Peyer's patch (tissue), 4 donors: ENCODE measurements around the gene SYK. TPM values are rescaled to one million over a fixed set of nuclear protein-coding genes. Genes with fewer than 3 reads are reported as not detected.
A peak's percentile ranks its signal among the peaks of the same experiment; 100 is the strongest.

ENCODE experiments used
- DNase-seq, 3 donors: peaks; one replicate each; pipeline ENCODE4 v3.0.0-alpha.2; 2017 to 2019
- H3K27ac ChIP-seq, 4 donors: fragments of 200-600 bp; sonication (generic); one replicate each; pipeline ENCODE4 v1.5.1; 2016 to 2019
- H3K27me3 ChIP-seq, 2 donors: fragments of 200-600 bp; sonication (generic); one replicate each; pipeline ENCODE4 v1.5.1; 2019
- H3K36me3 ChIP-seq, 3 donors: fragments of 200-600 bp; sonication (generic); one replicate each; pipeline ENCODE4 v1.5.1; 2016 to 2019
- H3K4me1 ChIP-seq, 4 donors: fragments of 200-600 bp; sonication (generic); one replicate each; pipeline ENCODE4 v1.5.1; 2016 to 2019
- H3K4me3 ChIP-seq, 4 donors: fragments of 200-600 bp; sonication (generic); 1 replicate in 3 of 4; 2 replicates in 1 of 4; pipeline ENCODE4 v1.5.1; 2016 to 2019; ENCODE audit warnings: mild to moderate bottlenecking in 1 of 4
- H3K9me3 ChIP-seq, 4 donors: fragments of 200-600 bp; sonication (generic); one replicate each; pipeline ENCODE4 v1.5.1; 2016 to 2019; ENCODE audit warnings: mild to moderate bottlenecking in 1 of 4
- POLR2A ChIP-seq, 2 donors: fragments of 450-650 bp; IDR thresholded peaks; one replicate each; pipeline ENCODE4 v1.5.1; 2017; ENCODE audit warnings: antibody characterized with exemption in 2 of 2, mild to moderate bottlenecking in 2 of 2, moderate library complexity in 2 of 2
- total RNA-seq, 4 donors: library from RNA; depleted of rRNA; stranded (reverse); fragments of >200 nt; gene quantifications; one replicate each; pipeline ENCODE4 v1.1.0, GENCODE V29; 2016
- TF ChIP-seq, protein P1 (sequence below), 6 experiments: fragments of 450-650 bp in 4 of 6; fragments of 200-600 bp in 2 of 6; sonication (generic) in 1 of 6; IDR thresholded peaks; one replicate each; pipeline ENCODE4 v1.5.1; 2017 to 2019; ENCODE audit warnings: antibody characterized with exemption in 6 of 6, mild to moderate bottlenecking in 3 of 6, moderate library complexity in 1 of 6

SYK gene
- total RNA-seq, 4 donors from 2014 or later = 48.7 to 81.7 (median 60.0) TPM

DNA sequence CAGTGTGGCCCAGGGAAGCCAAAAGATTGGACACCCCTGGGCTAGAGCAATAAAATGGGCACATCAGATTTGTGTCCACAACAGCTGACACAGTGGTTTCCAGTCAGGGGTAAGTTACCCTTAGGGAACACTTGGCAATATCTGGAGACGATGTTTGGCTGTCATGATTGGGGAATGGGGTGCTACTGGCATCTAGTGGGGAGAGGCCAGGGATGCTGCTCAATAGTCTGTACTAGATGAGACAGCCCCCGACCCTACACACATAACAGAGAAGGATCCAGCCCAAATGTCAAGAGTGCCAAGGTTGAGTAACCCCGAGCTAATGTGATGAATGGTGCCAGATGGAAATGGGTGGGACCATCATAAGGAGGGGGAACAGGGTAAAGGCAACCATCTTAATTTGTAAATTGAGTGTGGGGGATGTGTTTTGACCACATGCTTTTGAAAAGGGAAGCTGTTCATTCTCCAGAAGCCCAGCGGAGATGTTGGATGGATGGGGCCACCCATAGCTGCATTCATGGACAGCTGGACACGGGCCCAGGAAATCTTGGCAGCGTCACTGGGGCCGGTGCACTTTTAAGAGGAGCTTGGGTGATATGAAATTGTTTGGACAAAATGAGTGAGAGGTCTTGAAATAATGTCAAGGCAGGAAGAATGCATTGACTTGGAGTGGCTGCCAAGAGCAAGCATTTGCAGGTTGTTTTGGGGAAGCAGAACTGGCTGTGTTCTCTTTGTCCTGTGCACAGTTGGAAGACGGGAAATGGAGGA lies 33.4 kb downstream of the SYK start:
- peak in 1 of 3 donors; percentile 33 for DNase-seq
- H3K27me3 ChIP-seq = no peaks in the 10 kb centered on the region

DNA sequence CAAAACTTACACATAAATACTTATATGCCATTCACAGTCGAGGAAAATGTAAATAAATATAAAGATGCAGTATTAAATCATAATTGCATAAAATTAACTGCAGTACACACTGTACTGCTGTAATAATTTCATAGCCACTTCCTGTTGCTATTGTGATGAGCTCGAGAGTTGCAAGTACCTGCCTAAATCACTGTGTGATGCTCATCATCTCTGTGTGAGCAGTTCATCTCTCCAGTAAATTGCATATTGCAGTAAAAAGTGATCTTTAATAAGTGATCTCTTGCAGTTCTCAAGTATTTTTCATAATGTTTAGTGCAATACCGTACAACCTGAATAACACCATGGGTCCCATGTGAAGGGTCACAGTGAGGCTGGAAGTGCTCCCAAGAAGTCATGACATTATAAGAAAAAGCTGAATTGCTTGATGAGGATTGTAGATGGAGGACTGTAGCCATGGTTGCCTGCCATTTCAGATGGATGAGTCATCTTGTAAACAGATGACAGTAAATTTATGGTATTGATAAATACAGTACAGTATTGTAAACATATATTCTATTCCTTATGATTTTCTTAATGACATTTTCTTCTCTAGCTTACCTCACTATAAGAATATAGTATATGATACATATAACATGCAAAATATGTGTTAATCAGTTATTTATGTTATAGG lies 34.9 kb downstream of the SYK start:
- Histone ChIP-seq H3K9me3 (no peaks in the 10 kb centered on the region), H3K27me3 (no peaks in the 10 kb centered on the region), H3K4me1 (peaks cover 0 to 40% (median 9%) of the 10 kb centered on the region in 4 donors), H3K27ac (peak overlapping the region in 1 of 4 donors; percentile 33), H3K36me3 (no peaks in the 10 kb centered on the region), H3K4me3 (no peak overlapping the region)
- DNase-seq = peak in 1 of 3 donors; percentile 45
- TF ChIP-seq POLR2A (IDR thresholded peaks at IDR 0.05) = no peak
- TF ChIP-seq, protein P1, sequence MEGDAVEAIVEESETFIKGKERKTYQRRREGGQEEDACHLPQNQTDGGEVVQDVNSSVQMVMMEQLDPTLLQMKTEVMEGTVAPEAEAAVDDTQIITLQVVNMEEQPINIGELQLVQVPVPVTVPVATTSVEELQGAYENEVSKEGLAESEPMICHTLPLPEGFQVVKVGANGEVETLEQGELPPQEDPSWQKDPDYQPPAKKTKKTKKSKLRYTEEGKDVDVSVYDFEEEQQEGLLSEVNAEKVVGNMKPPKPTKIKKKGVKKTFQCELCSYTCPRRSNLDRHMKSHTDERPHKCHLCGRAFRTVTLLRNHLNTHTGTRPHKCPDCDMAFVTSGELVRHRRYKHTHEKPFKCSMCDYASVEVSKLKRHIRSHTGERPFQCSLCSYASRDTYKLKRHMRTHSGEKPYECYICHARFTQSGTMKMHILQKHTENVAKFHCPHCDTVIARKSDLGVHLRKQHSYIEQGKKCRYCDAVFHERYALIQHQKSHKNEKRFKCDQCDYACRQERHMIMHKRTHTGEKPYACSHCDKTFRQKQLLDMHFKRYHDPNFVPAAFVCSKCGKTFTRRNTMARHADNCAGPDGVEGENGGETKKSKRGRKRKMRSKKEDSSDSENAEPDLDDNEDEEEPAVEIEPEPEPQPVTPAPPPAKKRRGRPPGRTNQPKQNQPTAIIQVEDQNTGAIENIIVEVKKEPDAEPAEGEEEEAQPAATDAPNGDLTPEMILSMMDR (IDR thresholded peaks at IDR 0.05) = no peak

More for the DNA sequence above, 33.4 kb downstream of the SYK start:
- Histone ChIP-seq H3K9me3 (no peaks in the 10 kb centered on the region), H3K4me3 (no peak overlapping the region), H3K27ac (no peak overlapping the region), H3K4me1 (peaks cover 0 to 44% (median 10%) of the 10 kb centered on the region in 4 donors), H3K36me3 (no peaks in the 10 kb centered on the region)
- TF ChIP-seq, protein P1 (IDR thresholded peaks at IDR 0.05) = no peak
- TF ChIP-seq POLR2A (IDR thresholded peaks at IDR 0.05) = no peak

DNA sequence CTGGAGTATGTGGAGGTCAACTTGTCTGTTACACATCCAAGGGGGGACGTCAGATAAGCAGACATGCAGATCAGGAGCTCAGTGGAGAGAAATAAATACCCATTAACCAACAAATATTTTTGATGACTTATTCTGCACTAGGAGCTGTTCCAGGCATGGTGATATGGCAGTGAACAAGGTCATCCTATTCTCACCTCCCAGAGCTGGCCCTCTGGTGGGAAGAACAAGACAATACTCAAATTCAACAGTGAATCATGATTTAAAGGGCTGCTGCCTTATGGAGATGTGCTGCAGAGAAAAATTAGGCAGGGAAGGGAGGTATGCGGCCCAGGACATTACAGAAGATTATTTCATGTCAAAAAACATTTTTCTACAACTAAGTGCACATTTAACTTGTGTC lies 36.5 kb downstream of the SYK start:
- Histone ChIP-seq H3K4me3 (no peak overlapping the region), H3K27me3 (no peaks in the 10 kb centered on the region), H3K27ac (peak overlapping the region in 1 of 4 donors; percentile 4), H3K4me1 (peaks cover 0 to 29% (median 5%) of the 10 kb centered on the region in 4 donors), H3K36me3 (no peaks in the 10 kb centered on the region), H3K9me3 (no peaks in the 10 kb centered on the region)
- DNase-seq = peak in 1 of 3 donors; percentile 32
- TF ChIP-seq, protein P1 (IDR thresholded peaks at IDR 0.05) = peak in 3 of 6 experiments; percentile 29 to 30 (median 29)
- no peak for TF ChIP-seq POLR2A (IDR thresholded peaks at IDR 0.05)

DNA sequence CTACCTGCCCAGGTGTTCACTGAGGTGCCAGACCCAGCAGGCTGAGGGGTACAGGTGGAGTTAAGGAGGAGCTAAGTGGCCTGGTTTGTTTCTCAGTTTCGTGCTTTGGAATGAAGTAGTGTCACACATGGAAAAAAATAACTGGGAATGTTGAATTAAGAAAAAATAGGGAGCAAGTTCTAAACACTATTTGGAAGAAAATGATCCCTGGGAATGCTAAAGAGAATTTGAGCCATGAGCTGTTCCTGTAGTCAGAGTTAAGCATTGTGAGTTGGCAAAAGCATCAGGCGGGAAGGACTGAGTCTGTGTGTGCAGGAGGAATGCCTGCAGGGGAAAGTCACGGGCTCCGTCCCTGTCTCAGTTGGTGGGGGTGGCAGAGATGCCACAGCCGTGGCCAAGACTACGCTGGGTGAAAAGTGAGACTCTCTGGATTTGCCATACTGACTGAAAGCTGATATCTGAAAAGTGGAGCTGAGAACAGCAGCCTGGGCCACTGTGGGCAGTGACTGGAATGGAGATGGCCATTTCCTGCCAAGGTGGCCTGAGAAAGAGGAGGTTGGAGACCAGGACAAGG lies 37.0 kb downstream of the SYK start:
- no peak overlapping the region for H3K4me3 ChIP-seq
- no peaks in the 10 kb centered on the region for H3K9me3 ChIP-seq
- no peaks in the 10 kb centered on the region for H3K27me3 ChIP-seq
- no peaks in the 10 kb centered on the region for H3K36me3 ChIP-seq
- H3K27ac ChIP-seq = peak overlapping the region in 1 of 4 donors; percentile 43
- TF ChIP-seq, protein P1 (IDR thresholded peaks at IDR 0.05) = no peak
- no peak for TF ChIP-seq POLR2A (IDR thresholded peaks at IDR 0.05)
- DNase-seq = peak in 1 of 3 donors; percentile 36
- peaks cover 0 to 23% (median 3%) of the 10 kb centered on the region in 4 donors for H3K4me1 ChIP-seq

DNA sequence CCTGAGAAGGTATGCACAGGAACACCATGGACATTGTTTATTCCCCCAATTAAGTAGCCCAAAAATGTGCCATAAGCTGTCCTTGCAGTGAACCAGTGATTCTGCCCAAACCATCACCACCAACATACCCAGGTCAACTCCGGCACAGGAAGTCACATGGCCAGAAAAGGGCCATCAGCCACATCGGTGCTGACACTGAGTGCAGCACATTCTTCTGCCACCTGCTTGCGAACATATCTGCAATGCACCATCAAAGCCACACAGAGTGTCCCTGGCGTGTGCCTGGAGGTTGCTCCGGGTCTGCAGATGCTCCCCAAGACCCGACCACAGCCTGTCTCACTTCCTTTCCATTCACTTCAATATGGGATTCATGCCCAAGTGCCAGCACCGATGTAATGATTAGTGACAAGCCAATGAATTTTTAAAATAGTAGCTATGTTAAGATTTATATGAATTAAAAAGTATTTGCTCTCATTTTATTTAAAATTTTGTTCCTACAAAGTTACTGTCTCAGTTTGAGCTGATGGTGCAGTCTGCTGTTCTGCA lies 37.6 kb downstream of the SYK start:
- no peaks in the 10 kb centered on the region for H3K9me3 ChIP-seq
- TF ChIP-seq, protein P1 (IDR thresholded peaks at IDR 0.05) = peak in 1 of 6 experiments; percentile 4
- TF ChIP-seq POLR2A (IDR thresholded peaks at IDR 0.05) = no peak
- peaks cover 0 to 17% (median 3%) of the 10 kb centered on the region in 4 donors for H3K4me1 ChIP-seq
- H3K36me3 ChIP-seq = no peaks in the 10 kb centered on the region
- H3K4me3 ChIP-seq = no peak overlapping the region
- DNase-seq = peak in 2 of 3 donors; percentile 71 to 72
- no peaks in the 10 kb centered on the region for H3K27me3 ChIP-seq
- H3K27ac ChIP-seq = peak overlapping the region in 1 of 4 donors; percentile 43
